GM12878 (cell line): Measurements from ENCODE around the gene MYL3. TPM values are rescaled to one million over a fixed set of nuclear protein-coding genes. Genes with fewer than 3 reads are reported as not detected.

Experiments used
- BCL3 ChIP-seq: IDR thresholded peaks from 2 replicates; pipeline ENCODE4 v1.6.1; 2011; ENCODE audit warnings: borderline replicate concordance, low read depth, mild to moderate bottlenecking, moderate library complexity, low read length; ENCODE audit not compliant: insufficient read depth, poor library complexity, severe bottlenecking
- CHD1 ChIP-seq: IDR thresholded peaks from 2 replicates; pipeline ENCODE4 v1.6.1; 2012; ENCODE audit warnings: low read depth, low read length, improper control_type of control experiment
- CREB1 ChIP-seq: IDR thresholded peaks from 2 replicates; pipeline ENCODE4 v1.6.1; 2012; ENCODE audit warnings: low read depth, mild to moderate bottlenecking, inconsistent platforms
- CTCF ChIP-seq, 3 experiments: IDR thresholded peaks in 2 of 3; conservative IDR thresholded peaks in 1 of 3; 2 replicates each; pipeline ENCODE4 v1.5.1; 2011; ENCODE audit warnings: low read depth in 3 of 3, low read length in 3 of 3, mild to moderate bottlenecking in 3 of 3, control low read depth in 2 of 3, moderate library complexity in 2 of 3, inconsistent platforms in 1 of 3, mixed read lengths in 1 of 3; ENCODE audit not compliant: control insufficient read depth in 2 of 3, insufficient read depth in 1 of 3; ENCODE audit errors: extremely low read depth in 1 of 3
- ELK1 ChIP-seq: IDR thresholded peaks from 2 replicates; pipeline ENCODE4 v1.6.1; 2012; ENCODE audit warnings: low read depth, low read length, improper control_type of control experiment
- EZH2 ChIP-seq: IDR thresholded peaks from 2 replicates; pipeline ENCODE4 v1.6.1; 2012; ENCODE audit warnings: low read depth, mild to moderate bottlenecking, control low read depth, inconsistent platforms, low read length, borderline replicate concordance; ENCODE audit not compliant: control insufficient read depth
- HSF1 ChIP-seq: fragments of 150-350 bp; IDR thresholded peaks from 2 replicates; pipeline ENCODE4 v1.6.1; 2014; ENCODE audit warnings: mild to moderate bottlenecking, low read depth, low read length
- IRF3 ChIP-seq: fragments of 450-650 bp; IDR thresholded peaks from 2 replicates; pipeline ENCODE4 v1.6.1; 2014; ENCODE audit warnings: mild to moderate bottlenecking
- MYC ChIP-seq: IDR thresholded peaks from 2 replicates; pipeline ENCODE4 v1.6.1; 2011; ENCODE audit warnings: mild to moderate bottlenecking, low read length, moderate library complexity, inconsistent platforms; ENCODE audit not compliant: insufficient read depth, insufficient replicate concordance, insufficient read length, severe bottlenecking
- NFXL1 ChIP-seq: fragments of 450-650 bp; IDR thresholded peaks from 2 replicates; pipeline ENCODE4 v1.6.1; 2017; ENCODE audit warnings: antibody characterized with exemption, mild to moderate bottlenecking, borderline replicate concordance
- POLR2A ChIP-seq: IDR thresholded peaks from 2 replicates; pipeline ENCODE4 v1.6.1; 2011; ENCODE audit warnings: low read depth, mild to moderate bottlenecking, low read length
- RAD21 ChIP-seq: IDR thresholded peaks from 2 replicates; pipeline ENCODE4 v1.6.1; 2011; ENCODE audit warnings: mild to moderate bottlenecking, low read depth, low read length, moderate library complexity; ENCODE audit not compliant: insufficient read depth
- RAD51 ChIP-seq: fragments of 450-650 bp; IDR thresholded peaks from 2 replicates; pipeline ENCODE4 v1.6.1; 2016; ENCODE audit warnings: moderate library complexity, mild to moderate bottlenecking, inconsistent platforms
- RELA ChIP-seq: fragments of 450-650 bp; IDR thresholded peaks from 2 replicates; pipeline ENCODE4 v1.8.0; 2014; ENCODE audit warnings: borderline replicate concordance; ENCODE audit not compliant: partially characterized antibody
- RFX5 ChIP-seq: IDR thresholded peaks from 2 replicates; pipeline ENCODE4 v1.6.1; 2011; ENCODE audit warnings: low read depth, low read length, improper control_type of control experiment
- SKIL ChIP-seq: fragments of 450-650 bp; IDR thresholded peaks from 2 replicates; pipeline ENCODE4 v1.6.1; 2017; ENCODE audit warnings: mild to moderate bottlenecking, low read depth, inconsistent platforms; ENCODE audit not compliant: poor library complexity, severe bottlenecking
- SMAD1 ChIP-seq: fragments of 450-650 bp; IDR thresholded peaks from 2 replicates; pipeline ENCODE4 v1.6.1; 2018; ENCODE audit warnings: mild to moderate bottlenecking, low read depth; ENCODE audit not compliant: partially characterized antibody
- SMARCA5 ChIP-seq: fragments of 450-650 bp; IDR thresholded peaks from 2 replicates; pipeline ENCODE4 v1.6.1; 2017; ENCODE audit warnings: mild to moderate bottlenecking
- SP1 ChIP-seq: IDR thresholded peaks from one replicate; pipeline ENCODE4 v1.6.1; 2011; ENCODE audit warnings: low read depth, low read length
- TAF1 ChIP-seq: IDR thresholded peaks from 2 replicates; pipeline ENCODE4 v1.6.1; 2011; ENCODE audit warnings: mild to moderate bottlenecking, low read depth, low read length, borderline replicate concordance
- TCF12 ChIP-seq: IDR thresholded peaks from 2 replicates; pipeline ENCODE4 v1.6.1; 2011; ENCODE audit warnings: low read depth, mild to moderate bottlenecking, low read length
- ZZZ3 ChIP-seq: IDR thresholded peaks from 2 replicates; pipeline ENCODE4 v1.6.1; 2011; ENCODE audit warnings: low read depth; ENCODE audit not compliant: control insufficient read depth, insufficient read length
- polyA plus RNA-seq, 11 experiments: library from polyadenylated mRNA; depleted of rRNA in 4 of 11; unstranded in 6 of 11; stranded (reverse) in 5 of 11; fragments of >200 nt; fragmentation: Nextera tagmentation in 4 of 11; fragmentation: Illumina TruSeq in 1 of 11; extraction: Ambion mirVana in 4 of 11; extraction: Trizol in 1 of 11; gene quantifications; 1 replicate in 1 of 11; 2 replicates in 10 of 11; pipeline versions ENCODE4 v1.2.1 to v1.2.3, GENCODE V29; 2011 to 2016; ENCODE audit warnings: inconsistent platforms in 2 of 11, missing spikeins in 2 of 11, low read depth in 1 of 11
- total RNA-seq, 4 experiments: library from RNA; depleted of rRNA in 3 of 4; stranded (reverse); fragments of >200 nt in 3 of 4; fragmentation: Illumina TruSeq in 1 of 4; extraction: Trizol in 1 of 4; gene quantifications; 2 replicates each; pipeline versions ENCODE4 v1.2.1 to v1.2.3, GENCODE V29; 2013 to 2021

The MYL3 gene
- total and polyA plus RNA-seq, 10 of the 15 experiments (the other 5 are each of a cell fraction or from before 2014, with no cell fraction given) = 0.40 TPM; not detected in 9

- TF ChIP-seq CTCF (IDR thresholded peaks at IDR 0.05 in 2 of 3, conservative IDR thresholded peaks at IDR 0.05 in 1 of 3; ENCODE audit: control insufficient read depth in 2 of 3, extremely low read depth in 1 of 3, insufficient read depth in 1 of 3, low read depth in 3 of 3, low read length in 3 of 3) (peak; percentile 92 to 93 (median 92); a peak in 5 of 6 replicates), SMAD1 (no peak), NFXL1 (no peak), MYC (no peak), SP1 (no peak), EZH2 (no peak), ZZZ3 (no peak), CREB1 (no peak), BCL3 (no peak), CHD1 (no peak), SKIL (no peak), IRF3 (no peak), ELK1 (no peak), RFX5 (no peak), RAD21 (peak; percentile 79), RELA (no peak), HSF1 (no peak), POLR2A (no peak), TAF1 (no peak), SMARCA5 (peak; percentile 28; the same call in 1 of the 2 replicates), TCF12 (no peak), RAD51 (no peak)
Observed at GRCh38 chr3:46895204-46895660, 32.0 kb upstream of the MYL3 start (continued).
